Esophagus muscularis mucosa (tissue), 4 donors: Measurements from ENCODE around the gene GALNT13. TPM values are rescaled to one million over a fixed set of nuclear protein-coding genes. Genes with fewer than 3 reads are reported as not detected.

Source experiments
- DNase-seq: peaks from one replicate; pipeline ENCODE4 v3.0.0-alpha.2; 2017; ENCODE audit errors: extremely low spot score
- H3K27ac ChIP-seq, 4 donors: fragments of 200-600 bp; sonication (generic); replicated peaks in 1 of 4; 1 replicate in 3 of 4; 2 replicates in 1 of 4; pipeline ENCODE4 v1.5.1; 2016 to 2019; ENCODE audit warnings: mild to moderate bottlenecking in 1 of 4
- H3K27me3 ChIP-seq, 4 donors: fragments of 200-600 bp; sonication (generic); one replicate each; pipeline versions ENCODE4 v1.5.1 to v1.6.0; 2016 to 2019
- H3K36me3 ChIP-seq, 4 donors: fragments of 200-600 bp; sonication (generic); one replicate each; pipeline ENCODE4 v1.5.1; 2016 to 2019
- H3K4me1 ChIP-seq, 4 donors: fragments of 200-600 bp; sonication (generic); one replicate each; pipeline ENCODE4 v1.5.1; 2016 to 2019
- H3K4me3 ChIP-seq, 4 donors: fragments of 200-600 bp; sonication (generic); 1 replicate in 2 of 4; 2 replicates in 2 of 4; pipeline ENCODE4 v1.5.1; 2016 to 2019; ENCODE audit warnings: mild to moderate bottlenecking in 4 of 4, moderate library complexity in 1 of 4
- H3K9me3 ChIP-seq, 4 donors: fragments of 200-600 bp; sonication (generic); 1 replicate in 3 of 4; 2 replicates in 1 of 4; pipeline ENCODE4 v1.5.1; 2016 to 2019
- CTCF ChIP-seq, 3 experiments: fragments of 200-600 bp in 2 of 3; fragments of 450-650 bp in 1 of 3; sonication (generic) in 2 of 3; IDR thresholded peaks; one replicate each; pipeline ENCODE4 v1.5.1; 2017 to 2019; ENCODE audit warnings: antibody characterized with exemption in 3 of 3, mild to moderate bottlenecking in 2 of 3, moderate library complexity in 1 of 3
- EP300 ChIP-seq: sonication (generic); formaldehyde crosslinking; IDR thresholded peaks from one replicate; pipeline ENCODE4 v1.6.1; 2017; ENCODE audit warnings: antibody characterized with exemption
- POLR2A ChIP-seq: fragments of 450-650 bp; IDR thresholded peaks from one replicate; pipeline ENCODE4 v1.6.1; 2017; ENCODE audit warnings: antibody characterized with exemption, moderate library complexity, mild to moderate bottlenecking, low read depth
- POLR2AphosphoS5 ChIP-seq, 2 donors: sonication (generic); formaldehyde crosslinking; IDR thresholded peaks; one replicate each; pipeline ENCODE4 v1.6.1; 2017; ENCODE audit warnings: antibody characterized with exemption in 2 of 2
- WGBS: methylation state at CpG from one replicate; pipeline ENCODE4 v1.1.5; 2018; 5-methylcytosine and 5-hydroxymethylcytosine counted together
- intact Hi-C: fragments of 100-400 bp; cut with DNase I; formaldehyde crosslinking; loops from one replicate; pipeline ENCODE4 v1.15.1; 2023
- total RNA-seq, 4 donors: library from RNA; depleted of rRNA; stranded (reverse); fragments of >200 nt; gene quantifications; one replicate each; pipeline versions ENCODE4 v1.1.0 to v1.2.1, GENCODE V29; 2016

GALNT13 gene
- total RNA-seq, 4 donors from 2014 or later = 0.34 to 0.50 (median 0.40) TPM

- no peaks in the 10 kb centered on the region for H3K36me3 ChIP-seq
- H3K27me3 ChIP-seq = no peaks in the 10 kb centered on the region
- intact Hi-C loops = loop anchor here (10.0 kb wide), 1 partner anchor 792 kb away; no protein-coding TSS in a partner anchor
- no peaks in the 10 kb centered on the region for H3K9me3 ChIP-seq
- DNase-seq = no peak
- TF ChIP-seq CTCF (IDR thresholded peaks at IDR 0.05) (no peak), POLR2A (no peak), EP300 (no peak), POLR2AphosphoS5 (IDR thresholded peaks at IDR 0.05) (no peak)
- no peaks in the 10 kb centered on the region for H3K4me1 ChIP-seq
- no peak overlapping the region for H3K27ac ChIP-seq
- H3K4me3 ChIP-seq = no peak overlapping the region
These were observed 561.3 kb downstream of the GALNT13 start for GRCh38 chr2:154433010-154433409.

GRCh38 chr2:154437104-154437503 lies 565.4 kb downstream of the GALNT13 start:
- Histone ChIP-seq H3K27me3 (no peaks in the 10 kb centered on the region), H3K9me3 (no peaks in the 10 kb centered on the region), H3K27ac (no peak overlapping the region), H3K4me3 (no peak overlapping the region), H3K4me1 (no peaks in the 10 kb centered on the region), H3K36me3 (no peaks in the 10 kb centered on the region)
- TF ChIP-seq POLR2A (no peak), POLR2AphosphoS5 (IDR thresholded peaks at IDR 0.05) (no peak), EP300 (no peak), CTCF (IDR thresholded peaks at IDR 0.05) (no peak)
- no peak for DNase-seq
- WGBS = 70% methylated on average over 8 of the region's 8 CpGs
- intact Hi-C loops = loop anchor here (10.0 kb wide), 1 partner anchor 788 kb away; no protein-coding TSS in a partner anchor

GRCh38 chr2:154439156-154439555 lies 567.4 kb downstream of the GALNT13 start:
- Histone ChIP-seq H3K27ac (no peak overlapping the region), H3K9me3 (no peaks in the 10 kb centered on the region), H3K36me3 (no peaks in the 10 kb centered on the region), H3K4me1 (no peaks in the 10 kb centered on the region), H3K27me3 (no peaks in the 10 kb centered on the region), H3K4me3 (no peak overlapping the region)
- TF ChIP-seq EP300 (no peak), CTCF (IDR thresholded peaks at IDR 0.05) (peak in 2 of 3 experiments; percentile 13 to 27), POLR2A (no peak)
- no peak for DNase-seq
- WGBS = 18% methylated on average over 2 of the region's 2 CpGs
- intact Hi-C loops = loop anchor here (10.0 kb wide), 1 partner anchor 786 kb away; no protein-coding TSS in a partner anchor

GRCh38 chr2:154443919-154444318 lies 572.2 kb downstream of the GALNT13 start:
- intact Hi-C loops = no loop called here

More at GRCh38 chr2:154443919-154444318, 572.2 kb downstream of the GALNT13 start:
- TF ChIP-seq EP300 = no peak
- no peak for TF ChIP-seq POLR2A
- no peak for TF ChIP-seq POLR2AphosphoS5 (IDR thresholded peaks at IDR 0.05)
- no peak for TF ChIP-seq CTCF (IDR thresholded peaks at IDR 0.05)
- H3K27me3 ChIP-seq = no peaks in the 10 kb centered on the region
- no peak for DNase-seq
- H3K4me3 ChIP-seq = no peak overlapping the region
- no peak overlapping the region for H3K27ac ChIP-seq
- no peaks in the 10 kb centered on the region for H3K9me3 ChIP-seq
- no peaks in the 10 kb centered on the region for H3K36me3 ChIP-seq
- no peaks in the 10 kb centered on the region for H3K4me1 ChIP-seq
